ENCODE measurements around the gene MX1. TPM values are rescaled to one million over a fixed set of nuclear protein-coding genes. Genes with fewer than 3 reads are reported as not detected.

The MX1 gene
- total and polyA plus RNA-seq, 2 experiments from 2014 or later: 2.1 to 6.5 TPM

GRCh38 chr21:41470054-41470453, 44.0 kb downstream of the MX1 start:
- no peaks in the 10 kb centered on the region for H4K20me1 ChIP-seq (replicated peaks; ENCODE audit: insufficient read depth)
- no peaks in the 10 kb centered on the region for H3K27me3 ChIP-seq (ENCODE audit: insufficient read depth)
- Mint-ChIP-seq H3K27me3 (ENCODE audit: insufficient read depth, low read depth, poor library complexity) (peaks cover 7% of the 10 kb centered on the region), H3K4me1 (peaks cover 19% of the 10 kb centered on the region), H3K4me3 (no peak overlapping the region), H3K36me3 (ENCODE audit: low read depth) (peaks cover 57% of the 10 kb centered on the region), H3K9me3 (no peaks in the 10 kb centered on the region; the same call in 2 of the 3 replicates), H3K27ac (no peak overlapping the region; the same call in 1 of the 2 replicates)
- ATAC-seq (no peak), DNase-seq (ENCODE audit: low spot score) (no peak)
- 0 out of 2 replicates have a peak overlapping the region, but pooled peaks have one; percentile 38 for H3K4me2 ChIP-seq
- TF ChIP-seq JUNB (IDR thresholded peaks at IDR 0.05; ENCODE audit: unreplicated experiment) (no peak), NANOG (IDR thresholded peaks at IDR 0.05; ENCODE audit: borderline replicate concordance) (no peak), STAT1 (IDR thresholded peaks at IDR 0.05; ENCODE audit: unreplicated experiment) (no peak), REST (IDR thresholded peaks at IDR 0.05; ENCODE audit: unreplicated experiment) (no peak), POLR2AphosphoS5 (IDR thresholded peaks at IDR 0.05; ENCODE audit: low read depth) (no peak), CTCF (conservative IDR thresholded peaks at IDR 0.05; ENCODE audit: low read depth in 2 of 2) (no peak), ZNF114 (CRISPR knock-in tag; IDR thresholded peaks at IDR 0.05) (no peak), CREB1 (CRISPR knock-in tag; IDR thresholded peaks at IDR 0.05; ENCODE audit: low read depth) (no peak), EZH2phosphoT487 (IDR thresholded peaks at IDR 0.05; ENCODE audit: unreplicated experiment) (no peak), ZNF331 (CRISPR knock-in tag; IDR thresholded peaks at IDR 0.05; ENCODE audit: low read depth) (no peak), EZH2 (IDR thresholded peaks at IDR 0.05; ENCODE audit: low read depth, unreplicated experiment) (no peak)
- TF ChIP-seq, protein P1, sequence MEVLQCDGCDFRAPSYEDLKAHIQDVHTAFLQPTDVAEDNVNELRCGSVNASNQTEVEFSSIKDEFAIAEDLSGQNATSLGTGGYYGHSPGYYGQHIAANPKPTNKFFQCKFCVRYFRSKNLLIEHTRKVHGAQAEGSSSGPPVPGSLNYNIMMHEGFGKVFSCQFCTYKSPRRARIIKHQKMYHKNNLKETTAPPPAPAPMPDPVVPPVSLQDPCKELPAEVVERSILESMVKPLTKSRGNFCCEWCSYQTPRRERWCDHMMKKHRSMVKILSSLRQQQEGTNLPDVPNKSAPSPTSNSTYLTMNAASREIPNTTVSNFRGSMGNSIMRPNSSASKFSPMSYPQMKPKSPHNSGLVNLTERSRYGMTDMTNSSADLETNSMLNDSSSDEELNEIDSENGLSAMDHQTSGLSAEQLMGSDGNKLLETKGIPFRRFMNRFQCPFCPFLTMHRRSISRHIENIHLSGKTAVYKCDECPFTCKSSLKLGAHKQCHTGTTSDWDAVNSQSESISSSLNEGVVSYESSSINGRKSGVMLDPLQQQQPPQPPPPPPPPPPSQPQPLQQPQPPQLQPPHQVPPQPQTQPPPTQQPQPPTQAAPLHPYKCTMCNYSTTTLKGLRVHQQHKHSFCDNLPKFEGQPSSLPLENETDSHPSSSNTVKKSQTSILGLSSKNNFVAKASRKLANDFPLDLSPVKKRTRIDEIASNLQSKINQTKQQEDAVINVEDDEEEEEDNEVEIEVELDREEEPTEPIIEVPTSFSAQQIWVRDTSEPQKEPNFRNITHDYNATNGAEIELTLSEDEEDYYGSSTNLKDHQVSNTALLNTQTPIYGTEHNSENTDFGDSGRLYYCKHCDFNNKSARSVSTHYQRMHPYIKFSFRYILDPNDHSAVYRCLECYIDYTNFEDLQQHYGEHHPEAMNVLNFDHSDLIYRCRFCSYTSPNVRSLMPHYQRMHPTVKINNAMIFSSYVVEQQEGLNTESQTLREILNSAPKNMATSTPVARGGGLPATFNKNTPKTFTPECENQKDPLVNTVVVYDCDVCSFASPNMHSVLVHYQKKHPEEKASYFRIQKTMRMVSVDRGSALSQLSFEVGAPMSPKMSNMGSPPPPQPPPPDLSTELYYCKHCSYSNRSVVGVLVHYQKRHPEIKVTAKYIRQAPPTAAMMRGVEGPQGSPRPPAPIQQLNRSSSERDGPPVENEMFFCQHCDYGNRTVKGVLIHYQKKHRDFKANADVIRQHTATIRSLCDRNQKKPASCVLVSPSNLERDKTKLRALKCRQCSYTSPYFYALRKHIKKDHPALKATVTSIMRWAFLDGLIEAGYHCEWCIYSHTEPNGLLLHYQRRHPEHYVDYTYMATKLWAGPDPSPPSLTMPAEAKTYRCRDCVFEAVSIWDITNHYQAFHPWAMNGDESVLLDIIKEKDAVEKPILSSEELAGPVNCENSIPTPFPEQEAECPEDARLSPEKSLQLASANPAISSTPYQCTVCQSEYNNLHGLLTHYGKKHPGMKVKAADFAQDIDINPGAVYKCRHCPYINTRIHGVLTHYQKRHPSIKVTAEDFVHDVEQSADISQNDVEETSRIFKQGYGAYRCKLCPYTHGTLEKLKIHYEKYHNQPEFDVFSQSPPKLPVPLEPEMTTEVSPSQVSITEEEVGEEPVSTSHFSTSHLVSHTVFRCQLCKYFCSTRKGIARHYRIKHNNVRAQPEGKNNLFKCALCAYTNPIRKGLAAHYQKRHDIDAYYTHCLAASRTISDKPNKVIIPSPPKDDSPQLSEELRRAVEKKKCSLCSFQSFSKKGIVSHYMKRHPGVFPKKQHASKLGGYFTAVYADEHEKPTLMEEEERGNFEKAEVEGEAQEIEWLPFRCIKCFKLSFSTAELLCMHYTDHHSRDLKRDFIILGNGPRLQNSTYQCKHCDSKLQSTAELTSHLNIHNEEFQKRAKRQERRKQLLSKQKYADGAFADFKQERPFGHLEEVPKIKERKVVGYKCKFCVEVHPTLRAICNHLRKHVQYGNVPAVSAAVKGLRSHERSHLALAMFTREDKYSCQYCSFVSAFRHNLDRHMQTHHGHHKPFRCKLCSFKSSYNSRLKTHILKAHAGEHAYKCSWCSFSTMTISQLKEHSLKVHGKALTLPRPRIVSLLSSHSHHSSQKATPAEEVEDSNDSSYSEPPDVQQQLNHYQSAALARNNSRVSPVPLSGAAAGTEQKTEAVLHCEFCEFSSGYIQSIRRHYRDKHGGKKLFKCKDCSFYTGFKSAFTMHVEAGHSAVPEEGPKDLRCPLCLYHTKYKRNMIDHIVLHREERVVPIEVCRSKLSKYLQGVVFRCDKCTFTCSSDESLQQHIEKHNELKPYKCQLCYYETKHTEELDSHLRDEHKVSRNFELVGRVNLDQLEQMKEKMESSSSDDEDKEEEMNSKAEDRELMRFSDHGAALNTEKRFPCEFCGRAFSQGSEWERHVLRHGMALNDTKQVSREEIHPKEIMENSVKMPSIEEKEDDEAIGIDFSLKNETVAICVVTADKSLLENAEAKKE (CRISPR knock-in tag; IDR thresholded peaks at IDR 0.05): no peak
- TF ChIP-seq, protein P2, sequence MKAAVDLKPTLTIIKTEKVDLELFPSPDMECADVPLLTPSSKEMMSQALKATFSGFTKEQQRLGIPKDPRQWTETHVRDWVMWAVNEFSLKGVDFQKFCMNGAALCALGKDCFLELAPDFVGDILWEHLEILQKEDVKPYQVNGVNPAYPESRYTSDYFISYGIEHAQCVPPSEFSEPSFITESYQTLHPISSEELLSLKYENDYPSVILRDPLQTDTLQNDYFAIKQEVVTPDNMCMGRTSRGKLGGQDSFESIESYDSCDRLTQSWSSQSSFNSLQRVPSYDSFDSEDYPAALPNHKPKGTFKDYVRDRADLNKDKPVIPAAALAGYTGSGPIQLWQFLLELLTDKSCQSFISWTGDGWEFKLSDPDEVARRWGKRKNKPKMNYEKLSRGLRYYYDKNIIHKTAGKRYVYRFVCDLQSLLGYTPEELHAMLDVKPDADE (IDR thresholded peaks at IDR 0.05): no peak
- no peaks in the 10 kb centered on the region for H3F3A ChIP-seq (replicated peaks; ENCODE audit: low read depth)
- no peaks in the 10 kb centered on the region for H3K79me2 ChIP-seq (replicated peaks; ENCODE audit: insufficient read depth)
- H3K27ac ChIP-seq (ENCODE audit: low read depth): no peak overlapping the region
- peaks cover 6% of the 10 kb centered on the region; the same call in 1 of the 2 replicates for H3K4me1 ChIP-seq (ENCODE audit: insufficient read depth)
- no peaks in the 10 kb centered on the region for H3K36me3 ChIP-seq (ENCODE audit: insufficient read depth)
- no peak overlapping the region for H2AFZ ChIP-seq
- peaks cover 4% of the 10 kb centered on the region; the same call in 1 of the 2 replicates for H3K9me2 ChIP-seq (ENCODE audit: insufficient read depth)
- H3K4me3 ChIP-seq: no peak overlapping the region
